Dedifferentiated amniotic fluid mesenchymal stem cell (primary cell): Measurements from ENCODE around the gene PDCD11.
A peak's percentile ranks its signal among the peaks of the same experiment; 100 is the strongest.

Source experiments
- DNase-seq: peaks from one replicate; pipeline ENCODE4 v3.0.0-alpha.2; 2016; ENCODE audit errors: extremely low spot score

Gene PDCD11

DNA sequence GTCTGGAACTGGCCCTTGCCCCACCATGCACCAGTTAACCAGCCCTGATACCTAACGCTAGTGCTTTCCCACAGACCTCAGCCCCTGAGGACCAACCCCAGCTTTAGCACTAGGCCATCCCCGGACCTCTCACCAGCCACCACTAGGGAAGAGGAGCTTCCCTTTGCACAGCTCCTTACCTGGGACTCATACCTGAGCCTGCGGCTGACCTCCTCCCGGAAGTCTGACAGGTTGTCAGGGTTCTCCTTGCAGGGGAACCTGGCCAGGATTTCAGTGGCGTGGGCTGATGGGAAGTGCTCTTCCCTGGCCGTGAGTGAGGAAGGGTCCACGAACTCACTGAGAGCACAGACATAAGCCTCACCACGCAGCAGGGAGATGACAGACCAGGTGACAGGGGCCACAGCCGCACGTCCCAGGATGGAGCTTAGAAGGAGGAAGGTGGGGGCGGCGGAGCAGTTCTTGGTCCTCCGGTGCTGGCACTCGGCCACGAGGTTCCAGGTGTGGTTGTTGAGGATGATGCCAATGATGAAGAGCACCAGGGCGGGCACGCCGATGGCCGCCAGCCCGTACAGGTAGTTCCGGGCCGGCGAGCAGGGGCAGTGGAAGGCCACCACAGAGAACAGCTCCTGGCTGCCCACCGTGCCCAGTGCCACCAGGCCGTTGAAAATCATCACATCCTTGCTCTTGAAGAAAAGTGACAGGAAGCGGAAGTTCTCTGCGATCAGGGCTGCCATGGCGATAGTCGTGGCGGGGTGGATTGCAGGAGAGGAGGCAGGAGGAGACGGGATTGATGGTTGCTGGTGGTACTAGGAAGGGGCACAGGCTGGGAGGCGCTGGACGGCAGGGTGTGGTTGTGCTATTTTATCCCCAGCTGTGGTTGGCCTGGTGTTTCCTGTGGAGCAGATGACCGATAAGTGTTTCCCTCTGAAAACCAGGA is 53.0 kb downstream of the PDCD11 start:
- no peak for DNase-seq

- DNase-seq = no peak
Observed at GRCh38 chr10:103450201-103450695, 53.8 kb downstream of the PDCD11 start.

GRCh38 chr10:103451091-103451813 is 54.8 kb downstream of the PDCD11 start:
- DNase-seq = peak; percentile 47

DNA sequence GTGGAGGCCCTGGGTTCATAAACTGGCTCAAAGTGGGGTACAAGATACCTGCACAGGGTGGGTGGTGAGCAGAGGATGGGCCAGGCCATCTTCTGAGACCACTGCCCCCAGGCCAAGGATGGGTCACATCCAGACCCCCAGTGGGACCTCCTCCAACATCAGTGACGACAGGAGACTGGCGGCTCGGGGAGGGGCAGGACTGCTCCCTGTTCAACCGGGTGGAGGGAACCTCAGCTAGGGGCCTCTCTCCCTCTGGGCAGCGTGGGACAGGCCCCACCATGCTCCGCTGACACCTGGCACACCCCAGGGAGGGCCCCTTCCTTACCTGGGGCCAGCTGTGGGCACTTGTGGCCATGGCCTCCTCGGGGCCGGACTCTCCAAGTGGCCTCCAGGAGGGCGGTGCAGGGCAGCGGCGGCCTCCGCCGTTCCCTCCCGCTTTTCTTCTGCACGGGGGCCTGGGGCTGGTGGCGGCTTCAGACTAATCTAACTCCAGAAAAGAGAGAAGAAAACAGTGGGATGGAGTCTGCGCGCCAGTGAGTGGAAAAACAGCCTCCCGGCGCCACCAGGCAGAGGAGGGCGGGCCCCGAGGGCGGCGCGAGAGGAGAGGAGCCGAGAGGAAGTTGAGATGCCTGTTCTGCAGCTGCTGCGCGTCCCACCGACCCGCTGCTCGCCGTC is 55.5 kb downstream of the PDCD11 start, which contains the start of gene CALHM2:
Gene CALHM2, minus strand, starts transcription at position 540 of the 675 bp plus-strand sequence. CDS start 2,429 bp downstream, outside the sequence.
- peak; percentile 51 for DNase-seq

DNA sequence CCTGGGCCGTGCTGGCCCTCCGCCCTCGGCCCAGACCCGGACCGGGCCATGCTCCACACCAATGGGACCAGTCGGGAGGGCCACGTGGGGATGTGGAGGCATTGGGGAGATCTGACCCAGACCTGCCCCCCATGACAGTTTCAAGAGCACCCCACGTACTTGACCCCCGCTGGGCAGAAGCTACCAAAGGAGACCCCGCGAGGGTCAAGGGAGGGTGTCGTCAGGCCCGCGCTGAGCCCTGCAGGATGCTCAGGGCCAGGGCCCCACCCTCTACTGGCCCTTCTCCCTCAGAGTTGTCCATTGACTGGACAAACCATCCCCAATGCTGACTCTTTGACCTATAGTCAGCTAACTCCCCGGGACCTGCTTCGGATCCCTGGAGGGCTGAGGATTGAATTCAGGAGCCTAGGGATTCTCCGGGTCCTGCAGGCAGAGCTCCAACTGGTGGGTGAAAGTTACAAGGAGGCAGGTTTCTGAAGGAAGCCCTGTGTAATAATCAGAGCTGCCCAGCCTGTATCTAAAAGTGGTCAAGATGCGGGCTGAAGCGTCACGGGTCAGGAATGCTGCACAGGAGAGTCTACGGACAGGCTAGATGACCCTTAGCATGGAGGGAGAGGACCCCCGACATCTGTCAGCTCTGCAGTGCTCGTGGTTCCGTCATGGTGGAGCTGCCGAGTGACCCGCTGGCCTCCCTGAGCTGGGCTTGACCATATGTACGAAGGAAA is 56.2 kb downstream of the PDCD11 start:
- DNase-seq = no peak

- no peak for DNase-seq
Observed at GRCh38 chr10:103454026-103454425, 57.6 kb downstream of the PDCD11 start.

GRCh38 chr10:103455235-103455634 is 58.8 kb downstream of the PDCD11 start:
- no peak for DNase-seq

DNA sequence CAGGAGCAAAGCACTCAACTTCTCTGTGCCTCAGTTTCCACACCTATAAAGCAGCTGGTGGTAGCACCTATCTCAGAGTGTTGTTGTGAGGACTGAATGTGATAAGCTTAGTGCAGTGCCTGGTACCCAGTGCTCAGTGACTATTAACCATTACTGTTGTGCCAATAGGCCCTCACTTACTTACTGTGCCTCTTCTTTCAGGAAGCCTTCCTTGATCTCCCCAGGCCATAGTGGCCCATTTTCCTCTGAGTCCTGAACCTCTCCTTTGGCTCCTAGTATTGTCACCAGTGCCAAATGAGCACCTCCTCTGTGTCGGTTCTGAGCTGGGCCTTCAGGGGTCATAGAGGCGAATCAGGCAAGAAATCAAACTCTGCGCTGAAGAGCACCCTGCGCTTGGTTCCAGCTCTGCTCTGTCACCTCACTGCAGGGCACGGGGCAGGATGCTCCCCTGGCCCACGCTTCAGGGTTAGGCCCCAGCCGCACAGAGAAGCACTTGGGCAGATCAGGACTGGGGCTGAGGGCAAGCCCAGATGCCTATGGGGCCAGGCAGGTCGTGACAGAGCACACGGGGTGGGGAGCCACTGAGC is 59.7 kb downstream of the PDCD11 start:
- DNase-seq = no peak

DNA sequence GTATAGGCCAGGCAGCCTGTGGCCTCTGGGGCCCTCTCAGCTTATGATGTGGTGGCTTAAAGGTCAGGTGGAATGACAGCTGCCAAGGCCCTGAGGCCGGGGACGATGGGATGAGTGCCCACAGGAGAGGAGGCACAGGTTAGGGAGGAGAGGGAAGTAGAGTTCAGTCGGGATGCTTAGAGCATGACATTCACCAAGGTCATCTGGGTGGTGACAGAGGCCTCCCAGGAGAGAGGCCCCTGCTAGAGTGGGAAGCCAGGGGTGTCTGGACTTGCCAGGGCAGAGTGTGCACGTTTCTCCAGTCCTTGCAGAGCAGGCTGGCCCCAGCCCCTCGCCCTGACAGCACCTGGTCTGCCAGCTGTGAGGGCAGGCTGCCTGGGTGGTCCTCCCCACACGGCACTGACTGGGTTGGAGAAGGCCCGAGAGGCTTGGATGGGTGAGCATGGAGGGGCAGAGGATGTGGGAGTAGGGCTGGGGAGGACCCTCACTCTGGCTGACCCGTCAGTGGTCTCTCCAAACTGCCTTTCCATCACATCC is 60.8 kb downstream of the PDCD11 start:
- no peak for DNase-seq

DNA sequence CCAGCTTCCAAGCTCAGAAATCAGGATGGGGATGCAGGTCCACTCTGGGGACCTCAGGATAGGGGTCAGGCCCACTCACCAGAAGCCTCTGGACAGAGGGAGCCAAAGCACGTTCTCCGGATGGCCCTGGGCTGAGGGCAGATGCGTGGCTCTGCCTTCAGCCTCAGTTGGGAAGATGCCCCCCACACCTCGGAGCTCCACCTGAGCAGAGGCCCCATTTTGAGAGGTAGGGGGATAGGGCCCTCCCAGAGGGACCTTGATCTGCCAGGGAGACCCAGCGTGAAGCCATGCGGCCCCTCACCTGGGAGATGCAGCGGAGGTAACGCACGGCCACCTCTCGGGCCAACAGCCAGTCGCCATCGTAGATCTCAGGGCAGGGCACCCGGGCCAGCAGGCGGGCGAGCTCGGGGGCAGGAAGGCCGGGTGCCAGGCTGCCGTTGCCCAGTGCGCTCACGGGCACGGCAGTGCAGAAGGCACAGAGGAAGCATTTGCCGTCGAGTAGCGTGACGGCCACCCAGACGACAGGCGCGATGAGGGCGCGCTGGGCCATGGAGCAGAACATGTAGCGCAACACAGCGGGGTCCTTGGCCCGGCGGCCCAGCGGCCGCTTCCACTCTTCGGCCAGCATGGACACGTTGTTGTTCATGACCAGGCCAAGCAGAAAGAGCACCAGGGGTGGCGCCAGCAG is 61.6 kb downstream of the PDCD11 start:
- DNase-seq = no peak

DNA sequence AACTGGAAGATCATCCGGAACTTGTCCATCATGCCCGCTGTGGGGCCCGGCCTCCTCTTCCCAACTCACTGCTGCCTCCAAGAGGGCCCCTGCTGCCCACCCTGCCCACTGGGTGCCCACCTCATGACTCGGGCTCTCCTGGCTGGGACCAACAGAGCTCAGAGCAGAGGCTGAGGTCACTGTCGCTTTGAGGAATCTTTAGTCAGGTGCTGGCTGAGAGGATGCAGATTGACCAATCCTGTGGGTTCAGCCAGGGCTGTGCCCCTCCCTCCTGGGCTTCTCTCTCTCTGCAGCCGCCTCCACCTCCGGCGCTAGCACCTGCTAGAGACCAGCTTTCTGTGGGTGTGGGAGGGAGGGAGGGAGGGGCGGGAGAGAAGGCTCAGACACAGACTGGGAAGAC is 62.3 kb downstream of the PDCD11 start, which contains the start of gene CALHM1:
Gene CALHM1, minus strand, starts transcription at position 181 of the 400 bp plus-strand sequence. Its CDS starts 149 bp downstream, at position 32.
- no peak for DNase-seq

DNA sequence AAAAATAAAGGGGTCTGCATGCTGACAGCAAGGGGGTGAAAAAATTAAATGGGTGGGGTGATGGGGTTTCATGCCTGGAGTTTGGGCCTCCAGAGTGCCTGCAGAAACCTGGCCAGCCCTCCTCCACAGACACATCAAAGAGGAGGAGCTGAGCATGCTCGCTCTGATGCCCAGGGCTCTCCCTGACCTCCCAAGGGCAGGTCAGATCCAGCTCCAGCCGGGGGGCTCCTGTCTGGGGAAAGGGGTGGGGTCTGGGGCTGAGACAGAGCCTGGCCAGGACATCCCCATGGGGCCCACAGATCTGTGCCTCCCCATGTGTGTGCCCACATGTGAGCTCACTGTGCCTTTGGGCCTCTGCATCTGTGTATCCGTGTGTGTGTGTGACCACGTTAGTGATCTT is 63.2 kb downstream of the PDCD11 start:
- no peak for DNase-seq

DNA sequence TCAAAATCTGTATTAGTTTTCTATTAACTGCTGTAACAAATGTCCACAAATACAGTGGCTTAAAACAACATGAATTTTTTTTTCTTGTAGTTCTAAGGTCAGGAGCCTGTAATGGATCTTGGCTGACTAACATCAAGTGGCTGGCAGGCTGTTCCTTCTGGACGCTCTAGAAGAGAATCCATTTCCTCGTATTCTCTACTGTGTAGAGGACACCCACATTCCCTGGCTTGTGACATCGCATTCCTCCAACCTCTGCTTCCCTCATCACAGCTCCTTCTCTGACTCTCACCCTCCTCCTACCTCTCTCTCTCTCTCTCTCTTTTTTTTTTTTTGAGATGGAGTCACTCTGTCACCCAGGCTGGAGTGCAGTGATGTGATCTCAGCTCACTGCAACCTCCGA is 67.1 kb downstream of the PDCD11 start:
- DNase-seq = no peak

GRCh38 chr10:103465411-103466179 is 69.2 kb downstream of the PDCD11 start:
- DNase-seq = no peak

GRCh38 chr10:103466734-103467133 is 70.3 kb downstream of the PDCD11 start:
- DNase-seq = no peak

- no peak for DNase-seq
Observed at GRCh38 chr10:103467406-103467805, 71.0 kb downstream of the PDCD11 start.

DNA sequence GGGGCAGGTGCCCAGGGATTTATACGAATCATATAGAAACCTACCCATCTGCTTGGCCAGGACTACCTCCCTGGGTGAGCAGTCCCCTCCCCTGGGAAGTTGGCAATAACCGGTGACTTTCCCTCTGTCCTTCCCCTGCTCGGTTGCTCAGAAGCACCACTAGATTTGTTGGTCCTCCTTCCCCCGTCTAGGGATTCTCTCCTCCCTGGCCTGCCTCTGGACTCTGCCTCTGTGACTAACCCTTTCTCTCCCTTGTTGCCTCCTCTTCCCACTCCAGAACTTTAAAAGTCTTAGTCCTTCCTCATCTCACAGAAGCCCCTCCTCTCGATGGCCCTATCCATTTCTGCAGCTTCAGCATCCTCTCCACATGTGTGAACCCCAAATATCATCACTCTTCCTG is 72.8 kb downstream of the PDCD11 start:
- no peak for DNase-seq

GRCh38 chr10:103470761-103471653 is 74.6 kb downstream of the PDCD11 start:
- no peak for DNase-seq
